Measurements from ENCODE around the gene SLC1A7.

Gene SLC1A7

GRCh38 chr1:53086491-53087070, 55.9 kb downstream of the SLC1A7 start:
- H3K4me3 ChIP-seq (ENCODE audit: low read depth, low read length): no peak overlapping the region
- TF ChIP-seq, protein P1, sequence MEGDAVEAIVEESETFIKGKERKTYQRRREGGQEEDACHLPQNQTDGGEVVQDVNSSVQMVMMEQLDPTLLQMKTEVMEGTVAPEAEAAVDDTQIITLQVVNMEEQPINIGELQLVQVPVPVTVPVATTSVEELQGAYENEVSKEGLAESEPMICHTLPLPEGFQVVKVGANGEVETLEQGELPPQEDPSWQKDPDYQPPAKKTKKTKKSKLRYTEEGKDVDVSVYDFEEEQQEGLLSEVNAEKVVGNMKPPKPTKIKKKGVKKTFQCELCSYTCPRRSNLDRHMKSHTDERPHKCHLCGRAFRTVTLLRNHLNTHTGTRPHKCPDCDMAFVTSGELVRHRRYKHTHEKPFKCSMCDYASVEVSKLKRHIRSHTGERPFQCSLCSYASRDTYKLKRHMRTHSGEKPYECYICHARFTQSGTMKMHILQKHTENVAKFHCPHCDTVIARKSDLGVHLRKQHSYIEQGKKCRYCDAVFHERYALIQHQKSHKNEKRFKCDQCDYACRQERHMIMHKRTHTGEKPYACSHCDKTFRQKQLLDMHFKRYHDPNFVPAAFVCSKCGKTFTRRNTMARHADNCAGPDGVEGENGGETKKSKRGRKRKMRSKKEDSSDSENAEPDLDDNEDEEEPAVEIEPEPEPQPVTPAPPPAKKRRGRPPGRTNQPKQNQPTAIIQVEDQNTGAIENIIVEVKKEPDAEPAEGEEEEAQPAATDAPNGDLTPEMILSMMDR (IDR thresholded peaks at IDR 0.05; ENCODE audit: borderline replicate concordance, insufficient read depth, low read depth, low read length): no peak

GRCh38 chr1:53085405-53085804, 57.0 kb downstream of the SLC1A7 start:
- no peak overlapping the region for H3K4me3 ChIP-seq (ENCODE audit: low read depth, low read length)
- TF ChIP-seq, protein P1 (IDR thresholded peaks at IDR 0.05; ENCODE audit: borderline replicate concordance, insufficient read depth, low read depth, low read length): no peak

DNA sequence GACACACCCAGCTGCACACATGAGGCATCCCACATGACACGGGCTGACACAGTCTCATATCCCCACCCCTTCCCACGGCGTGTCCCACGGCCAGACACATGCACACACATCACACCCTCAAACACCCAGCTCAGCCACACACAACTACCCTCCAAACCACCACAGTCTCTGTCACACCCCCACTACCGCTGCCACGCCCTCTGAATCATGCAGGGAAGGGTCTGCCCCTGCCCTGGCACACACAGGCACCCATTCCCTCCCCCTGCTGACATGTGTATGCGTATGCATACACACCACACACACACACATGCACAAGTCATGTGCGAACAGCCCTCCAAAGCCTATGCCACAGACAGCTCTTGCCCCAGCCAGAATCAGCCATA, 57.9 kb downstream of the SLC1A7 start:
- TF ChIP-seq, protein P1 (IDR thresholded peaks at IDR 0.05; ENCODE audit: borderline replicate concordance, insufficient read depth, low read depth, low read length): no peak
- no peak overlapping the region for H3K4me3 ChIP-seq (ENCODE audit: low read depth, low read length)

GRCh38 chr1:53083636-53084588, 58.5 kb downstream of the SLC1A7 start:
- H3K4me3 ChIP-seq (ENCODE audit: low read depth, low read length): no peak overlapping the region
- TF ChIP-seq, protein P1 (IDR thresholded peaks at IDR 0.05; ENCODE audit: borderline replicate concordance, insufficient read depth, low read depth, low read length): no peak

GRCh38 chr1:53082826-53083455, 59.5 kb downstream of the SLC1A7 start:
- TF ChIP-seq, protein P1 (IDR thresholded peaks at IDR 0.05; ENCODE audit: borderline replicate concordance, insufficient read depth, low read depth, low read length): no peak
- no peak overlapping the region for H3K4me3 ChIP-seq (ENCODE audit: low read depth, low read length)

- TF ChIP-seq, protein P1 (IDR thresholded peaks at IDR 0.05; ENCODE audit: borderline replicate concordance, insufficient read depth, low read depth, low read length): no peak
- H3K4me3 ChIP-seq (ENCODE audit: low read depth, low read length): no peak overlapping the region
Measured at GRCh38 chr1:53081384-53082066, 60.9 kb downstream of the SLC1A7 start.

Data from GM12875 (cell line).